ENCODE results near the gene RABEPK.
A peak's percentile ranks its signal among the peaks of the same experiment; 100 is the strongest.
"Not testable (repeated sequence)": the region's sequence is repeated elsewhere in the genome, so short reads cannot be mapped to it uniquely, and the experiment has no call there.

The RABEPK gene, protein sequence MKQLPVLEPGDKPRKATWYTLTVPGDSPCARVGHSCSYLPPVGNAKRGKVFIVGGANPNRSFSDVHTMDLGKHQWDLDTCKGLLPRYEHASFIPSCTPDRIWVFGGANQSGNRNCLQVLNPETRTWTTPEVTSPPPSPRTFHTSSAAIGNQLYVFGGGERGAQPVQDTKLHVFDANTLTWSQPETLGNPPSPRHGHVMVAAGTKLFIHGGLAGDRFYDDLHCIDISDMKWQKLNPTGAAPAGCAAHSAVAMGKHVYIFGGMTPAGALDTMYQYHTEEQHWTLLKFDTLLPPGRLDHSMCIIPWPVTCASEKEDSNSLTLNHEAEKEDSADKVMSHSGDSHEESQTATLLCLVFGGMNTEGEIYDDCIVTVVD

DNA sequence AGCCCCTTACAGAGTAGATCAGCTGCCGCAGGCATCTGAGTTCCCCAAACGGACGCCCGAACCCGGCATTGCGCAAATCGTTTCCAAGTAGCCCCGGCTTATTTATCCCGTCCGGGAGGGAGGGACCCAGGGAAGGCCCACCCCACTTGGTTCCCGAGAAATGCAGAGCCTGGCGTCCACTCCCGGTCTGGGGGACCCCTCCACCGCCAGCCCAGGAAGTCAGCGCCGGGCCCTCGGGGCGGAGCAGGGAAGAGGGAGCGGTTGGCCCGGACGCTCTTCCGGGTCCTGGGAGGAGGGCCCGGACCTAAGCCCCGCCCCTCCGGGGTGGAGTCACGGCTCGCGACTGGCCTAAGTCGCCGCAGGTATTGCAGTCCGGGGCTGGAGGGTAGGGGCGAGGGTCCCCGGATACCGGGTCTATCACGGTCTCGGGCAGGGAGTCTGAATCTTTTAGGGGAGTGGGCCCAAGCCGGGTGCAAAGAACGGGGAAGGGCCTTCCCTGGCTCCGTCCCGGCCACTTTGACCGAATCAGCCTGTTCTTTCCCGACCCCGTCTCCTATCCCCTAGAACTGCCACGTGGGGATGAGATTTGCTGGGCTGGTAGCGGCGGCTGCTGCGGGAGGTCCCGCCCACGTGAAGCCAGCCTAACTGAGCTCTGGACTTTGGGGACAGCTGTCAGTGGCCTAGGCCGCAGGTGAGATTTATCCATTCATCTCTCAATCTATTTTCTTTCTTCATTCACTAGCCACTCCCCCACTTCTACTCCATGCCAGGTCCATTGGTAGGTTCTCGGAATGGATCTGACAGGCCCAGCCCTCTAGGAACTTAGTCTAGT, at the start of gene RABEPK:
Gene RABEPK, plus strand, starts transcription at position 327 of the 832 bp plus-strand sequence. CDS start 2,472 bp downstream, outside the sequence.
- DNase-seq (ENCODE audit: insufficient read length, low spot score) (peak; percentile 92), FAIRE-seq (peak; percentile 87)

DNA sequence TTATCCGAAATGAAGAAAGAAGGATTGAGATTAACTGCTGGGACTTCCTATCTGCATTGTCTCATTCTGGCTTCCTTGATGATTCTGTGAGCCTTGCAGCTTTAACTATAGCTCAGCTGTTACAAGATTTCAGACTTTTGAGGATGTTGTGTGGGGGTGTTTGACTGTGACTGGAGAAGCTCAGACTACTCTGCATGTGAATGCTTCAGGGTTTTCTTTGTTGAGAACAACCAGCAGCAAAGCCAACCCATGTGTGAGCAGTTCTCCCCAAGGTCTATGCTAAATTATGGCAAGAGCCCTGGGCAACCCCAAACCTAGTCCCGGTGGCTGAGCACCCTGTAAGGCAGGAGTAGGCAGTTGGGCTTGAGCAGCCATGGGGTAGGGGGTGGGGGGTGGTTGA, 48.6 kb upstream of the RABEPK start:
- DNase-seq (ENCODE audit: insufficient read length, low spot score) (no peak), FAIRE-seq (no peak)

DNA sequence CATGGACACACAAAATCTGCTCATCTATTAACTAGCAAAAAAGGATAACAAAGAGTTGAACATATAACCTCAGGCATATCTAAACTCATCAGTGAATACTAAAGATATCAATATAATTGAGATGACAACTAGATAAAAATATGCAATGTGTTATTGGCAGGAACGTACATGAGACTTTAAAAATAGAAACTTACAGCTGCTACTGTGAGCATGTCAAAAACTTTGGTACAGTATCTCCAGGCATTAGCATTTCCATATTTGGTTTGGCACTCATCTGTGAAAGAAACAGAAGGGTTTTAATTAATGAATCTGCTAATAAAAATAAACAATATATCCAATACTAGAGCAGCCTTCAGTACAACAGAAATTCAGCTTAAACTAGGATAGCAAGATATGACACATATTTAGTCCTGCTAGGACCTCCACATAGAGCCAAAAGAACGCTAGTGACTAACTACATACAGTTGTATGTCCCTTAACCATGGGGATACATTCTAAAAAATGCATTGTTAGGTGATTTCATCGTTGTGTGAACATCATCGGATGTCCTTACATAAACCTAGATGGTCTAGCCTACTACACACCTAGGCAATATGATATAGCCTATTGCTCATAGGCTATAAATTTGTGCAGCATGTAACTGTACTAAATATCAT, 46.5 kb upstream of the RABEPK start:
- DNase-seq (ENCODE audit: insufficient read length, low spot score) (no peak), FAIRE-seq (no peak)

DNA sequence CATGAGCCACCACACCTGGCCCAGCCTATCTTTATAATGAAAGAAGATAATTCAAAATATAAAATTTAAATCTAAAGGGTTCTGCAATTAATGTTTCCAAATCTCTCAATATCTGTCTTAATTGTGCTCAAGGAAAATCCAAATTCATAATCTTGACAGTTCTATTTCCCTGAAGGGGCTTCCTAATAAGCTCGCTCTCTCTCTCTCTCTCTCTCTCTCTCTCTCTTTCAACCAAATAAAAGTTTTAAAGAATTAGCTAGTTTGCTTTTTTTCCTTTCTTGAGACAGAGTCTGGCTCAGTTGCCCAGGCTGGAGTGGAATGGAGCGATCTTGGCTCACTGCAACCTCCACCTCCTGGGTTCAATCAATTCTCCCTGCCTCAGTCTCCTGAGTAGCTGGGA, 43.8 kb upstream of the RABEPK start:
- DNase-seq (ENCODE audit: insufficient read length, low spot score) (no peak), FAIRE-seq (no peak)

DNA sequence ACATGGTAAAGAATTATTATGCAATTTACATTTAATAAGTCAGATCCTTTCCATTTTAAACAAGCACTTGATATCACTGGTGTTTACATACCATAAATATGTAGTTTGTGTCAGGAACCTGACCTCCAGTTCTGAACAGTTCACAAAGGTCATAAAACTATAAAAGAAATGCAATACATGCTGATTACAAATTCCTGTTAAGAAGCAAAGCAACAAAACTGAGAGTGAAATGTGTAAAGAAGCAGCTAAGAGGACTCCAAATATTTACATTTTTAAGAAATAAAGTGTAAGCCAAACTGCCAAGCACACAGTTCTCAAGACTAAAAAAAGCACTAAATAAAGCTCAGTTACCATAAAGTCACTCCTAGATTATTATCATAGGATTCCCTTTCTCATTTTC, 39.6 kb upstream of the RABEPK start:
- DNase-seq (ENCODE audit: insufficient read length, low spot score) (no peak), FAIRE-seq (no peak)

DNA sequence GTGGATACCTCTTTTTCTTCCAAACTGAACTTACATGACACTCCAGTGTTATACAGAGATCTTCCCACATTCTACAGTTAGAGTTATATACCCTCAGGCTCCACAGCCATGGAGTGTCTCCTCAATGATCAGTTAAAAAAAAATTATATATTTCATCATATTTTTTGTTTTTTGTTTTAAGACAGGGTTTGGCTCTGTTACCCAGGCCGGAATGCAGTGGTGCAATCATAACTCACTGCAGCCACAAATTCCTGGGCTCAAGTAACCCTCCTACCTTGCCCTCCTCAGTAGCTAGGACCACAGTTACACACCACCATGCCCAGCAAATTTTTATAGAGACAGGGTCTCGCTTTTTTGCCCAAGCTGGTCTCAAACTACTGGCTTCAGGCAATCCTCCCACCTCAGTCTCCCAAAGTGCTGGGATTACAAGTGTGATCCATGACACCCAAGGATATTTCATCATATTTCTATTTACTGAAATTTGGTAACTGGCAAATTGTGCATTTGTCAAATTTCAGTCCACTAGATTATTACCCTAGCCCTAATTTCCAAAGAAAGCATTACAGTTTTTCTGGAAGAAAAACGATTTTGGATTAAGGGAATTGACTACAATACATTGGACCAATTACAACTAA, 38.9 kb upstream of the RABEPK start:
- no peak for FAIRE-seq
- DNase-seq (ENCODE audit: insufficient read length, low spot score), result no peak

DNA sequence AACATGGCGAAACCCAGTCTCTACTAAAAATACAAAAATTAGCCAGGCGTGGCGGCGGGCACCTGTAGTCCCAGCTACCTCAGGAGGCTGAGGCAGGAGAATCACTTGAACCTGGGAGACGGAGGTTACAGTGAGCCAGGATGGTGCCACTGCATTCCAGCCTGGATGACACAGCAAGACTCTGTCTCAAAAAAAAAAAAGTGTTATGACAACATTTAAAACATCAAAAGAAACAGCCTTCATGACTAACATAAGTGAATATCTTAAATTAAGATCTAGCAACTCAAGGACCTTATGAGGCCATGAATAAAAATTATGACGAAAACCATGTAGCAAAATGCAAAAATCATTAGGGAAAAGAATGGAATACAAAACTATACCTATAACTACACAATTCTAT, 37.5 kb upstream of the RABEPK start:
- not testable (repeated sequence) for FAIRE-seq; DNase-seq (ENCODE audit: insufficient read length, low spot score)

DNA sequence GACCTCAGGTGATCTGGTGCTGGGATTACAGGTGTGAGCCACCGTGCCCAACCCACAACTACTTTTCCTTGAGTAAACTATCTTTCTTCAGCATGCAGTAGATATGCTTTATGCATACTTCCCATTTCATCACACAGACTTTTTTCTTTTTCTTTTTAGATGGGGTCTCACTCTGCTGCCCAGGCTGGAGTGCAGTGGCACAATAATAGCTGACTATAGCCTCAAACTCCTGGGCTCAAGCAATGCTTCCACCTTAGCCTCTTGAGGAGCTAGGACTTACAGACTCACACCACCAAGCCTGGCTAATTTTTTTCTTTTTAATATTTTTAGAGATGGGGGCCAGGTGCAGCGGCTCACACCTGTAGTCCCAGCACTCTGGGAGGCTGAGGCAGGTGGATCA, 33.6 kb upstream of the RABEPK start:
- FAIRE-seq (no peak), DNase-seq (ENCODE audit: insufficient read length, low spot score) (no peak)

DNA sequence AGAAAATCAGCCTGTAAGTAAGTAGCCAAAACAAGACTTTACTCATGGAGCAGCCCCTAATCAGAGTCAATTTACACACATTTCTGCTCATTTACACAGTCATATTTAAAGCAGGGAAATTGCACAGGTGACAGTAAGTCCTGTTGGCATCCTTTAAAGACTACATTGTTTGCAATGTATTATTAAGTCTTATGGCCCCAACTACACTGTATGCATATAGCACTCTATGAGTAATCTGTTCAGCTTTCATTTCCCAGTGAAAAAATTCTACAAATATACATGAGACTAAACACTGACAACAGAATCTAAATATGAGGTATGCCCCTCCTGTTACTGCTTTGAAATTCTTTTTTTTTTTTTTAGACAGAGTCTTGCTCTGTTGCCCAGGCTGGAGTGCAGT, 30.4 kb upstream of the RABEPK start:
- FAIRE-seq (no peak), DNase-seq (ENCODE audit: insufficient read length, low spot score) (no peak)

DNA sequence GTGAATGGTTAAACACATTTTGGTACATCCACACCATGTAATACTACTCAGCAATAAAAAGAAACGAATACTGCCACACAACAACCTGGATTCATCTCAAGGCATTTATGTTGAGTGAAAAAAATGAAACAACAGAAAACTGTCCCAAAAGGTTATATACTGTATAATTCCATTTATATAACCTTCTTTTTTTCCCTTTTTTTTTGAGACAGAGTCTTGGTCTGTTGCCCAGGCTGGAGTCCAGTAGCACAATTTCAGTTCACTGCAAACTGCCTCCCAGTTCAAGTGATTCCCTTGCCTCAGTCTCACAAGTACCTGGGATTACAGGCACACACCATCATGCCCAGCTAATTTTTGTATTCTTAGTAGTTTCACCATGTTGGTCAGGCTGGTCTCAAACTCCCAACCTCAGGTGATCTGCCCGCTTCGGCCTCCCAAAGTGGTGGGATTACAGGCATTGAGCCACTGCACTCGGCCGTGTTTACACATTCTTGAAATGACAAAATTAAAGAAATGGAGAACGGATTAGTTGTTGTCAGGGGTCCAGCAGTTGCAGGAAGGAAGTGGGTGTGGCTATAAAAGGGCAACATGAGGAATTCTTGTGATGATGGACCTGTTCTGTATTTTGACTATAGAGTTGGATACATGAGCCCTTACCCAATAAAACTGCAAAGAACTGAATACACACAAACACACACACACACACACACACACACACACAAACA, 28.1 kb upstream of the RABEPK start:
- no peak for FAIRE-seq

DNA sequence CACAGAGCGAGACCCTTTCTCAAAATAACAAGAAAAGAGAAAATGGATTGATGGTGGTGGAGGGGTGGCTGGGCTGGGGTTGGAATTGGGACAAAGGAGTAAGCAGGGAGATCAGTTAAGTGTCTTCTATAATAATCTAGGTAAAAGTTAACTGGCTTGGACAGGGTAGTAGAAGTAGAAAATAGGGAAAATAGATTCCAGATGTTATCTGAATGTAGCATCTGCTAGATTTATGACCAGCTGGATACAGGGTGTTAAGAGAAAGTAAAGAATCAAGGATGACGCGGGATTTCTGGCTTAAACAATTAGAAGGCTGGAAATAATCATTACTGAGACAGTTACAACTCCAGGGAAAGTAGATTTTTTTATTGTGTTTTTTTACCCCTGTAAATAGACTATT, 23.7 kb upstream of the RABEPK start:
- no peak for FAIRE-seq
- DNase-seq (ENCODE audit: insufficient read length, low spot score), result no peak

More for the DNA sequence above, 28.1 kb upstream of the RABEPK start:
- no peak for DNase-seq (ENCODE audit: insufficient read length, low spot score)

DNA sequence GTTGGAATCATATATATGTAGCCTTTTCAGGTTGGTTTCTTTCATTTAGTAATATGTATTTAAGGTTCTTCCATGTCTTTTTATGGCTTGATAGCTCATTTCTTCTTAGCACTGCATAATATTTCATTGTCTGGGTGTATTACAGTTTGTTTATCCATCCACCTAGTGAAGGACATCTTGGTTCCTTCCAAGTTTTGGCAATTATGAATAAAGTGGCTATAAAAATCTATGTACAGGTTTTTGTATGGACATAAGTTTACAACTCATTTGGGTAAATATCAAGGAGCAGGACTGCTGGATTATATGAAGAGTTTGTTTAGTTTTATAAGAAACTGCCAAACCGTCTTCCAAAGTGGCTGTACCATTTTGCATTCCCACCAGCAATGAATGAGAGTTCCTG, 22.5 kb upstream of the RABEPK start:
- DNase-seq (ENCODE audit: insufficient read length, low spot score) (no peak), FAIRE-seq (no peak)

DNA sequence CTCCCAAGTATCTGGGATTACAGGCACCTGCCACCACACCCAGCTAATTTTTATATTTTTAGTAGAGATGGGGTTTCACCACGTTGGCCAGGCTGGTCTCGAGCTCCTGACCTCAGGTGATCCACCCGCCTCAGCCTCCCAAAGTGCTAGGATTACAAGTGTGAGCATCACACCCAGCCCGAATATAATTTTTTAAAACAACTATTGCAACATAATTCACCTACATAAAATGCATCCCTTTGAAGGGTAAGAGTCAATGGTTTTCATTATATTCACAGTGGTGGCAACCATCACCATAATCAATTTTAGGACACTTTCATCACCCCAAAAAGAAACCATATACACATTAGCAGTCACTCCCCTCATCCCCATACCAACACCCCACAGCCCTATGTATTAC, 20.6 kb upstream of the RABEPK start:
- not testable (repeated sequence) for FAIRE-seq; DNase-seq (ENCODE audit: insufficient read length, low spot score)

DNA sequence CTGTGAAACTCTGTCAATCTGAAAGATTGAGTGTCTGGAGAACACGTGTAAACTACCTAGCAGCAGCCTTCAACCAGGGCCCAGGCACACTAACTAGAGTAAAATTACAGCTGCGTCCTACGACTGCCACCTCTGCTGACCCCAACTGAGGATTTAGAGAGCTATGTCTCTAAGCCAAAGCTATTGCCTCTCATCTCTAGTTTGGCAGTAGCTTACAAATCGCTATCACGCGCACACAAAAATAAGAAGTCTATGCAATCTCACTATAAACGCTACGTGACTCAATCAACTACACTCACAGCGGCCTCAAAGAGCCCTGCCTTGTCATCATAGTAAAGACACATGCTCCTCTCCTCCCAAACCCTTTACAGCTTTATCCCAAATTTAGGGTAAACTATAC, 19.5 kb upstream of the RABEPK start:
- no peak for FAIRE-seq
- no peak for DNase-seq (ENCODE audit: insufficient read length, low spot score)

DNA sequence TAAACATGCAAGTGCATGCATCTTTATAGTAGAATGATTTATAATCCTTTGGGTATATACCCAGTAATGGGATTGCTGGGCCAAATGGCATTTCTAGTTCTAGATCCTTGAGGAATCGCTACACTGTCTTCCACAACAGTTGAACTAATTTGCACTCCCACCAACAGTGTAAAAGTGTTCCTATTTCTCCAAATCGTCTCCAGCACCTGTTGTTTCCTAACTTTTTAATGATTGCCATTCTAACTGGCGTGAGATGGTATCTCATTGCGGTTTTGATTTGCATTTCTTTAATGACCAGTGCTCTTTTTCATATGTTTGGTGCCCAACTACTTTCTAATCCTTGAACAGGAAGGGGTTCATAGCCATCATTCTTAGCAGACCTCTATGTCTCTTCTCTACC, 18.6 kb upstream of the RABEPK start:
- not testable (repeated sequence) for FAIRE-seq

DNA sequence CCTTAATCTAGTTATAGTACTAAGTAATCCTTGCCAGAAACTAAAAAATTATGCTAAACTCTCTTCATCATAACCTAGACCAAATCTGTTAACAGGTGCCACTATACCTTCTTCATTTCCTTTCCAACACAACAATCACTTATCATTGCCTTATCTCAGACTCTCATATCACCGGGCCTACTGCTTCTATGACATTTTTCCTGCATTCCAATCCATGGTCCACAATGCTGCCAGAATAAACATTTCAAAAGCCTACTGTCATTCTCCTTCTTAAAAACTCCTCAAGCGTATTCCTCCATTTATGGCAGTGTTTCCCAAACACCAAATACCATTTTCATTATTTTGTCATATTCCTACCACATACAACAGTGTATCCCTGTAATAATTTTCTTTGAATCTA, 17.3 kb upstream of the RABEPK start:
- no peak for DNase-seq (ENCODE audit: insufficient read length, low spot score)
- FAIRE-seq, result no peak

More for the DNA sequence above, 18.6 kb upstream of the RABEPK start:
- DNase-seq (ENCODE audit: insufficient read length, low spot score), result not testable (repeated sequence)

DNA sequence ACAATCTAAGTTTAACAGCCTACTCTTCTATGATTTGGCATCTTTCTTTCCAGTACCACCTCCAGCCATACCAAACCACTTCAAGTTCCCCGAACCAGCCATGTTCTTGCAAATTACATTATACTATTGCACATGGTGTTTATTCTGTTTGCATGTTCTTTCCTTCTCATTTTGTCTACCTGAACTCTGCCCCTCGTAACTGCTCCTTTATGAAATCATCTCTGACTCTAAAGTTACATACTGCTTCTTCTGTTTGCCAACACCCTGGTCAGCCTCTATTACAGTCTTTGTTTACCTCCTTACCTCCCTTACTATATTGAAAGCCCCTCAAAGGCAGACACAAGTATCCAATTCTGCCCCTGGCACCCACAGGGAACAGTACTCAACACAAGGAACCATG, 16.8 kb upstream of the RABEPK start:
- FAIRE-seq, result no peak

DNA sequence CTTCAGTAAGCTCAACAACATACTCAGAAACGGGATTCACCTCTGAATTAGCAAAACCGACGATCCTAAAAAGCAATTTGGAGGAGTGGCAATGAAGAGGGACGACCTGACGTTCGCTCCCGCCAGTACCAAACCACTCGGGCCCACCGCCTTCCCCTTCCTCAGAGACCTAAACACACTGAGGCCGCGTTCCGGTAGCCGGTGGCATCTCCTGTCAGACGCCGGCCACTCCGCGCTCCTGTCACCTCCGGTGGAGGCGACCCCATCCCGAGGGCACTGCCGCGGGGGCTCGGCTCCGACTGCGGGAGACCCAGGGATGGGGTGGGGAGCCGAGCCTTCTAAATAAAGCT, 11.4 kb upstream of the RABEPK start:
- FAIRE-seq (no peak), DNase-seq (ENCODE audit: insufficient read length, low spot score) (no peak)

More for the DNA sequence above, 16.8 kb upstream of the RABEPK start:
- no peak for DNase-seq (ENCODE audit: insufficient read length, low spot score)

DNA sequence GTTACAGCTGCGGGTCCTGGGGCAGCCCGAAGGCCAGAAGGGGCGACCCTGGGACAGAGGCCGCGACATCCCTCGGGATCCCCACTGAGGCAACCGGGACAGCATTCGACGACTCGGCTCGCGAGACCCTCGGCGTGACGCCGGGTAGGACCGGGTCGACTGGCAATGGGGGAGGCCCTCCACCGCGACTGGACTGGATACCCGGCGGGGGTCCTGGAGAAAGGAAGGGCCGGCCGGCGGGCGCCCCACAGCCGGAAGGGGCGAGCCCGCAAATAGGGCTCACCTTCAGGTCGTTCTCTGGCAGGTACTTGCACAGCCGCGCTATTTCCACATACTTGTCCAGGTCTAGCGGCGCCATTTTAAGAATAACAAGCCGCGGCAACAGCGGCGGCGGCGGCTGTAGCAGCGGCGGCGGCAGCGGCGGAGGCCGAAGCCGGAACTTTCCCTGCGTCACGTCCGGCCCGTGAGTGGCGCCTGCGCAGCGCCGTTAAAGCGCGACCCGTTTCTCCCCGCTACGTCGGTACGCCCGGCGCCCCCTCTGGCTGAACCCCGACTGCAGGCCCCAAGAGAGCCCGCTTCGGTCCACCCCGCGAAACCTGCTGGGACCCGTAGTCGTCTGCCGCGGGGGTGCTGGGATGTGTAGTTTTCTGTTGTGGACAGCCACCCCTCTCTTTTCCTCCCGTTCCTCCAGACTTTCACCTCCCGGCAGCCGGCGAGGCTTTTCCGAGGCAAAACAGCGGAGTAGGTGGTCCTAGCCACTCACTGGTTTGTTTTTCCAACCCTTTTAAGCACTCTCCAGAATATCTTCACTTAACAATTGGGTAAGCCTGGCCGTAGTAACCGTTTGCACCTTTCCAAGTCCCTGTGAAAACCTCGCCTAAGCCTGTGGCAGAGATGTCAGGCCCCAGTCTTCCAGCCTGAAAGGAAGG, 10.7 kb upstream of the RABEPK start, which contains the start of gene PPP6C:
Gene PPP6C, minus strand, starts transcription at position 443 of the 929 bp plus-strand sequence. Its CDS starts 85 bp downstream, at position 358.
- peak; percentile 84 for FAIRE-seq
- DNase-seq (ENCODE audit: insufficient read length, low spot score), result peak; percentile 93

All from GM19239 (cell line).